ENCODE measurements around the gene COX19. TPM values are rescaled to one million over a fixed set of nuclear protein-coding genes. Genes with fewer than 3 reads are reported as not detected.

COX19 gene
- total RNA-seq, 1 experiment from 2014 or later, result 14.0 TPM

DNA sequence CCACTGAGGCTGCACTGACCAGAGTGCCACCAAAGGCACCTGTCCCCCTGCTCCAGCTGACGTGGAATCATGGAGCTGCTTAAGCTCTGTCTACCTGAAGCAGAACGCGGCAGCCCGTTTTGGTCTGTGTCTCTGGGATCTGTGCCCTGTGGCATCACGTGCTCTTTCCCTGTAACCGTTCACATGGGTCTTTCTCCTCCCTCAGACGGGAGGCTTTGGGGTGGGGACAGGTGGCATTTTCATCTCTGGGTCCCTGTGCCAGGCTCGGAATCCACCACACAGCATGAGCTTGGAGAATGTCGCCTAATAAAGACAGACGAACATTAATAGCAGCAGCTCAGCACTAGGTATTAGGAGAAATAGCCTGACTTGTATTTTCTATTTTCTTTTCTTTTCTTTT, 19.3 kb downstream of the COX19 start:
- DNase-seq (ENCODE audit: low read depth, low spot score) (no peak), ATAC-seq (no peak)
- TF ChIP-seq, protein P1, sequence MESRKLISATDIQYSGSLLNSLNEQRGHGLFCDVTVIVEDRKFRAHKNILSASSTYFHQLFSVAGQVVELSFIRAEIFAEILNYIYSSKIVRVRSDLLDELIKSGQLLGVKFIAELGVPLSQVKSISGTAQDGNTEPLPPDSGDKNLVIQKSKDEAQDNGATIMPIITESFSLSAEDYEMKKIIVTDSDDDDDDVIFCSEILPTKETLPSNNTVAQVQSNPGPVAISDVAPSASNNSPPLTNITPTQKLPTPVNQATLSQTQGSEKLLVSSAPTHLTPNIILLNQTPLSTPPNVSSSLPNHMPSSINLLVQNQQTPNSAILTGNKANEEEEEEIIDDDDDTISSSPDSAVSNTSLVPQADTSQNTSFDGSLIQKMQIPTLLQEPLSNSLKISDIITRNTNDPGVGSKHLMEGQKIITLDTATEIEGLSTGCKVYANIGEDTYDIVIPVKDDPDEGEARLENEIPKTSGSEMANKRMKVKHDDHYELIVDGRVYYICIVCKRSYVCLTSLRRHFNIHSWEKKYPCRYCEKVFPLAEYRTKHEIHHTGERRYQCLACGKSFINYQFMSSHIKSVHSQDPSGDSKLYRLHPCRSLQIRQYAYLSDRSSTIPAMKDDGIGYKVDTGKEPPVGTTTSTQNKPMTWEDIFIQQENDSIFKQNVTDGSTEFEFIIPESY (IDR thresholded peaks at IDR 0.05; ENCODE audit: extremely low read depth, insufficient replicate concordance, low read length), result no peak
- TF ChIP-seq SRF (IDR thresholded peaks at IDR 0.05; ENCODE audit: low read depth) (no peak), EZH2 (IDR thresholded peaks at IDR 0.05) (no peak), TCF7L2 (IDR thresholded peaks at IDR 0.05; ENCODE audit: borderline replicate concordance, extremely low read depth, insufficient read depth, insufficient read length) (no peak), EGR1 (IDR thresholded peaks at IDR 0.05; ENCODE audit: low read depth) (no peak), ZNF274 (IDR thresholded peaks at IDR 0.05; ENCODE audit: low read depth, low read length) (no peak), ATF3 (IDR thresholded peaks at IDR 0.05) (no peak)
- Histone ChIP-seq H4K20me1 (ENCODE audit: insufficient read depth) (no peaks in the 10 kb centered on the region), H3K4me2 (ENCODE audit: low read length) (no peak overlapping the region), H3K9me2 (ENCODE audit: insufficient read depth) (no peaks in the 10 kb centered on the region), H3K9me3 (ENCODE audit: control insufficient read depth in 1 of 2, insufficient read depth in 1 of 2, low read depth in 1 of 2, low read length in 2 of 2) (no peaks in the 10 kb centered on the region), H3K27ac (ENCODE audit: low read depth, low read length) (no peak overlapping the region), H3K36me3 (ENCODE audit: control insufficient read depth in 1 of 2, insufficient read depth in 2 of 2, low read length in 2 of 2) (no peaks in the 10 kb centered on the region), H3K4me3 (replicated peaks in 1 of 2; ENCODE audit: low read depth in 1 of 2, low read length in 2 of 2) (no peak overlapping the region), H3K4me1 (ENCODE audit: control insufficient read depth in 1 of 2, insufficient read depth in 2 of 2, low read length in 2 of 2) (peaks cover 2 to 15% of the 10 kb centered on the region in 2 experiments; a peak in 2 of 4 replicates), H2AFZ (ENCODE audit: low read depth, low read length, poor library complexity, severe bottlenecking) (no peak overlapping the region), H3K79me2 (ENCODE audit: insufficient read depth, low read length) (peaks cover 19% of the 10 kb centered on the region; the same call in 1 of the 2 replicates), H3K9ac (ENCODE audit: low read length) (no peak overlapping the region), H3K27me3 (ENCODE audit: insufficient read depth, low read length) (no peaks in the 10 kb centered on the region)
- CTCF ChIA-PET, result no interaction called here
- no TSS peak for BruUV-seq (replicated peaks)
- POLR2A ChIA-PET, result interaction anchor here (0.6 kb wide), 1 partner anchor 807 kb away, joined by 3 read pairs; no protein-coding TSS in a partner anchor
- intact Hi-C loops (cut with micrococcal nuclease), result no loop called here
- RAD21 ChIA-PET (ENCODE audit: low non-redundant PET in 1 of 2, low total read pairs in 2 of 2, uncharacterized antibody in 2 of 2, unreplicated experiment in 2 of 2), result no interaction called here

All from HCT116 (cell line).